HepG2 (cell line): ENCODE data around the gene FLVCR1. TPM values are rescaled to one million over a fixed set of nuclear protein-coding genes. Genes with fewer than 3 reads are reported as not detected.

Experiments
- ARNT ChIP-seq: fragments of 450-650 bp; IDR thresholded peaks from 2 replicates; pipeline ENCODE4 v1.6.1; 2017
- ASH2L ChIP-seq: fragments of 300-600, 200-600 bp; sonication (generic); IDR thresholded peaks from 2 replicates; pipeline ENCODE4 v1.7.0; 2017; ENCODE audit warnings: low read depth, mild to moderate bottlenecking, moderate library complexity, mixed read lengths, low read length; ENCODE audit not compliant: insufficient read length
- BHLHE40 ChIP-seq: IDR thresholded peaks from 2 replicates; pipeline ENCODE4 v1.6.1; 2011; ENCODE audit warnings: low read length, improper control_type of control experiment
- CBX5 ChIP-seq: sonication (generic); formaldehyde crosslinking; IDR thresholded peaks from 2 replicates; pipeline ENCODE4 v1.4.0; 2020; ENCODE audit warnings: missing genetic modification reagents, borderline replicate concordance
- CHCHD3 ChIP-seq: sonication (generic); formaldehyde crosslinking; IDR thresholded peaks from 2 replicates; pipeline ENCODE4 v1.8.0; 2022; ENCODE audit warnings: mild to moderate bottlenecking, missing genetic modification reagents, moderate library complexity
- FOSL1 ChIP-seq: sonication (generic); formaldehyde crosslinking; IDR thresholded peaks from 2 replicates; pipeline ENCODE4 v1.9.0; 2021; ENCODE audit warnings: missing genetic modification reagents, borderline replicate concordance
- GTF3A ChIP-seq: sonication (generic); formaldehyde crosslinking; conservative IDR thresholded peaks from 2 replicates; pipeline ENCODE4 v1.4.0; 2020; ENCODE audit warnings: mild to moderate bottlenecking, missing genetic modification reagents
- HNF4A ChIP-seq: sonication (generic); formaldehyde crosslinking; IDR thresholded peaks from 2 replicates; pipeline ENCODE4 v1.4.0; 2020; ENCODE audit warnings: missing genetic modification reagents
- JDP2 ChIP-seq: sonication (generic); formaldehyde crosslinking; IDR thresholded peaks from 2 replicates; pipeline ENCODE4 v1.8.1; 2022; ENCODE audit warnings: missing genetic modification reagents, borderline replicate concordance
- KMT2B ChIP-seq: IDR thresholded peaks from 2 replicates; pipeline ENCODE4 v1.6.1; 2016; ENCODE audit warnings: missing genetic modification reagents, missing compliant biosample characterization
- MYPOP ChIP-seq: sonication (generic); formaldehyde crosslinking; IDR thresholded peaks from 2 replicates; pipeline ENCODE4 v1.8.1; 2023; ENCODE audit warnings: mild to moderate bottlenecking, moderate library complexity, missing genetic modification reagents
- NCOR1 ChIP-seq: fragments of 200-600 bp; sonication (generic); IDR thresholded peaks from 2 replicates; pipeline ENCODE4 v1.7.0; 2017; ENCODE audit warnings: antibody characterized with exemption, low read length, borderline replicate concordance
- NFE2L1 ChIP-seq: sonication (generic); formaldehyde crosslinking; IDR thresholded peaks from 2 replicates; pipeline ENCODE4 v1.4.0; 2020; ENCODE audit warnings: missing genetic modification reagents, mild to moderate bottlenecking, borderline replicate concordance
- RARA ChIP-seq: IDR thresholded peaks from 2 replicates; pipeline ENCODE4 v1.6.1; 2016; ENCODE audit warnings: missing genetic modification reagents, missing compliant biosample characterization
- RXRB ChIP-seq: IDR thresholded peaks from 2 replicates; pipeline ENCODE4 v1.6.1; 2016; ENCODE audit warnings: borderline replicate concordance, missing genetic modification reagents, missing compliant biosample characterization
- SAP130 ChIP-seq: IDR thresholded peaks from 2 replicates; pipeline ENCODE4 v1.6.1; 2016; ENCODE audit warnings: low read depth
- SNAPC2 ChIP-seq: sonication (generic); formaldehyde crosslinking; IDR thresholded peaks from 2 replicates; pipeline ENCODE4 v1.8.1; 2022; ENCODE audit warnings: mild to moderate bottlenecking, missing genetic modification reagents
- TRIM24 ChIP-seq: sonication (generic); formaldehyde crosslinking; IDR thresholded peaks from 2 replicates; pipeline ENCODE4 v1.8.0; 2022; ENCODE audit warnings: mild to moderate bottlenecking, missing genetic modification reagents
- ZNF263 ChIP-seq: sonication (generic); formaldehyde crosslinking; IDR thresholded peaks from 2 replicates; pipeline ENCODE4 v1.4.0; 2020; ENCODE audit warnings: missing genetic modification reagents
- ZNF33A ChIP-seq: sonication (generic); formaldehyde crosslinking; IDR thresholded peaks from 2 replicates; pipeline ENCODE4 v1.5.1; 2020; ENCODE audit warnings: missing genetic modification reagents, mild to moderate bottlenecking, moderate library complexity, borderline replicate concordance
- ZNF382 ChIP-seq: sonication (generic); formaldehyde crosslinking; IDR thresholded peaks from 2 replicates; pipeline ENCODE4 v1.5.0; 2020; ENCODE audit warnings: missing genetic modification reagents, mild to moderate bottlenecking, borderline replicate concordance
- ZNF431 ChIP-seq: sonication (generic); formaldehyde crosslinking; IDR thresholded peaks from 2 replicates; pipeline ENCODE4 v1.9.0; 2022; ENCODE audit warnings: missing genetic modification reagents, low read depth, mild to moderate bottlenecking, borderline replicate concordance
- ZNF569 ChIP-seq: sonication (generic); formaldehyde crosslinking; IDR thresholded peaks from 2 replicates; pipeline ENCODE4 v1.5.0; 2020; ENCODE audit warnings: mild to moderate bottlenecking, missing genetic modification reagents, moderate library complexity, borderline replicate concordance
- ZNF605 ChIP-seq: sonication (generic); formaldehyde crosslinking; IDR thresholded peaks from 2 replicates; pipeline ENCODE4 v1.8.0; 2022; ENCODE audit warnings: mild to moderate bottlenecking, missing genetic modification reagents
- ZNF788 ChIP-seq: sonication (generic); formaldehyde crosslinking; IDR thresholded peaks from 2 replicates; pipeline ENCODE4 v1.5.0; 2020; ENCODE audit warnings: mild to moderate bottlenecking, missing genetic modification reagents, borderline replicate concordance
- polyA plus RNA-seq, 8 experiments: library from polyadenylated mRNA; depleted of rRNA in 3 of 8; stranded (reverse) in 7 of 8; unstranded in 1 of 8; fragments of >200 nt; fragmentation: Illumina TruSeq in 4 of 8; extraction: Trizol in 4 of 8; gene quantifications; 2 replicates each; pipeline versions ENCODE4 v1.2.1 to v1.2.3, GENCODE V29; 2011 to 2016; ENCODE audit warnings: low read depth in 4 of 8, missing spikeins in 1 of 8, mixed read lengths in 1 of 8; ENCODE audit not compliant: insufficient read depth in 1 of 8
- total RNA-seq, 5 experiments: library from RNA; depleted of rRNA; stranded (reverse); fragments of >200 nt; fragmentation: Illumina TruSeq; extraction: Trizol; gene quantifications; 2 replicates each; pipeline ENCODE4 v1.2.3, GENCODE V29; 2016; ENCODE audit warnings: low read depth in 1 of 5
- TF ChIP-seq, protein P1 (sequence below): sonication (generic); formaldehyde crosslinking; conservative IDR thresholded peaks from 2 replicates; pipeline ENCODE4 v1.4.0; 2020; ENCODE audit warnings: missing genetic modification reagents
- TF ChIP-seq, protein P2 (sequence below): sonication (generic); formaldehyde crosslinking; IDR thresholded peaks from 2 replicates; pipeline ENCODE4 v1.5.0; 2020; ENCODE audit warnings: missing genetic modification reagents, mild to moderate bottlenecking, borderline replicate concordance
- TF ChIP-seq, protein P3 (sequence below): fragments of 450-650 bp; IDR thresholded peaks from 2 replicates; pipeline ENCODE4 v1.6.1; 2016

Gene FLVCR1
- total and polyA plus RNA-seq, 2 of the 13 experiments (the other 11 are each of a cell fraction or from before 2014, with no cell fraction given) = 14.8 to 39.8 TPM

GRCh38 chr1:212930986-212931678 lies 73.1 kb downstream of the FLVCR1 start (continued):
- TF ChIP-seq RXRB (CRISPR knock-in tag) (peak; percentile 39; the same call in 1 of the 2 replicates), HNF4A (CRISPR knock-in tag) (peak; percentile 90), TRIM24 (CRISPR knock-in tag) (no peak), RARA (0 out of 2 replicates have a peak, but pooled peaks have one; percentile 36), NCOR1 (peak; percentile 61; the same call in 1 of the 2 replicates), GTF3A (0 out of 2 replicates have a peak, but pooled peaks have one; percentile 58), CHCHD3 (no peak), NFE2L1 (CRISPR knock-in tag) (no peak), MYPOP (CRISPR knock-in tag) (no peak), ZNF33A (CRISPR knock-in tag) (no peak), ZNF263 (CRISPR knock-in tag) (peak; percentile 74), ASH2L (peak; percentile 61), SAP130 (CRISPR knock-in tag) (peak; percentile 56; the same call in 1 of the 2 replicates), ZNF431 (CRISPR knock-in tag) (no peak), KMT2B (CRISPR knock-in tag) (peak; percentile 55; the same call in 1 of the 2 replicates), SNAPC2 (CRISPR knock-in tag) (no peak), ARNT (no peak), FOSL1 (CRISPR knock-in tag) (peak; percentile 73), ZNF569 (CRISPR knock-in tag) (no peak), BHLHE40 (no peak), ZNF605 (CRISPR knock-in tag) (no peak), JDP2 (CRISPR knock-in tag) (no peak), ZNF382 (CRISPR knock-in tag) (no peak), CBX5 (CRISPR knock-in tag) (no peak), ZNF788 (CRISPR knock-in tag) (no peak)
- TF ChIP-seq, protein P1, sequence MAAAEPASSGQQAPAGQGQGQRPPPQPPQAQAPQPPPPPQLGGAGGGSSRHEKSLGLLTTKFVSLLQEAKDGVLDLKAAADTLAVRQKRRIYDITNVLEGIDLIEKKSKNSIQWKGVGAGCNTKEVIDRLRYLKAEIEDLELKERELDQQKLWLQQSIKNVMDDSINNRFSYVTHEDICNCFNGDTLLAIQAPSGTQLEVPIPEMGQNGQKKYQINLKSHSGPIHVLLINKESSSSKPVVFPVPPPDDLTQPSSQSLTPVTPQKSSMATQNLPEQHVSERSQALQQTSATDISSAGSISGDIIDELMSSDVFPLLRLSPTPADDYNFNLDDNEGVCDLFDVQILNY (CRISPR knock-in tag) = no peak
- TF ChIP-seq, protein P2, sequence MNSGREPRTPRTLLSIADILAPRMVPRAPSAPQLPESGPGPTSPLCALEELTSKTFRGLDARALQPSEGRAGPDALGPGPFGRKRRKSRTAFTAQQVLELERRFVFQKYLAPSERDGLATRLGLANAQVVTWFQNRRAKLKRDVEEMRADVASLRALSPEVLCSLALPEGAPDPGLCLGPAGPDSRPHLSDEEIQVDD = no peak
- TF ChIP-seq, protein P3, sequence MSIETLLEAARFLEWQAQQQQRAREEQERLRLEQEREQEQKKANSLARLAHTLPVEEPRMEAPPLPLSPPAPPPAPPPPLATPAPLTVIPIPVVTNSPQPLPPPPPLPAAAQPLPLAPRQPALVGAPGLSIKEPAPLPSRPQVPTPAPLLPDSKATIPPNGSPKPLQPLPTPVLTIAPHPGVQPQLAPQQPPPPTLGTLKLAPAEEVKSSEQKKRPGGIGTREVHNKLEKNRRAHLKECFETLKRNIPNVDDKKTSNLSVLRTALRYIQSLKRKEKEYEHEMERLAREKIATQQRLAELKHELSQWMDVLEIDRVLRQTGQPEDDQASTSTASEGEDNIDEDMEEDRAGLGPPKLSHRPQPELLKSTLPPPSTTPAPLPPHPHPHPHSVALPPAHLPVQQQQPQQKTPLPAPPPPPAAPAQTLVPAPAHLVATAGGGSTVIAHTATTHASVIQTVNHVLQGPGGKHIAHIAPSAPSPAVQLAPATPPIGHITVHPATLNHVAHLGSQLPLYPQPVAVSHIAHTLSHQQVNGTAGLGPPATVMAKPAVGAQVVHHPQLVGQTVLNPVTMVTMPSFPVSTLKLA = no peak
